Measurements from ENCODE around the gene NAA10.

NAA10 gene

DNA sequence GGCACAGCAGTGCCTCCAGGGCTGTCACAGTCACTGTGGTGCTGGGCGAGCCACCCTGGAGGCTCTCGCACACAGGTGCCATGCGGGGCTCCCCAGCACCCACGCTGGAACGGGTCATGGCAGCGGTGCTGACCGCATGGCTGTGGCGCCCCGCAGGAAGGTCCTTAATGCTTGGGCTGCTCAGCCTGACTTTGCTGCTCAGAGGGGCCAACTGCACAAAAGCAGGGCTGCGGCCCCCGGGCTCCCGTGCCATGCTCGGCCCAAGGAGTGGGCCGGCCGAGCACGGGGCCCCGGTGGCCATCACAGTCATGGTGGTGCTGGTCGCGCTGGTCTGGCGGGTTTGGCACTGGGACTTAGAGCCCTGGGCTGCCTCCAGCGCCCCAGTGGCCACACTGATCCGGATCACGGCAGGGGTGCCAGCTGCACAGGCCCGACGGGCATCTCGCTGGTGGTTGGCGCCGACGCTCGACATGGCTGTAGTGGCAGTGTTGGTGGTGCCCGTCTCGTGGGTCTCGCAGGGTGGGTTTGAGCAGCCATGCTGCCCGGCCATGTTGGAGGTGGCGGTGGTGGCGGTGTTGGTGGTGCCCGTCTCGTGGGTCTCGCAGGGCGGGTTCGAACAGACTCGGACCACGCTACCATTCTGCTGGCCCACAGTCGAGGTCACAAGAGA lies 19.9 kb upstream of the NAA10 start:
- no peak overlapping the region for H3K4me3 ChIP-seq (ENCODE audit: control insufficient read depth, low read depth, low read length)
- TF ChIP-seq, protein P1, sequence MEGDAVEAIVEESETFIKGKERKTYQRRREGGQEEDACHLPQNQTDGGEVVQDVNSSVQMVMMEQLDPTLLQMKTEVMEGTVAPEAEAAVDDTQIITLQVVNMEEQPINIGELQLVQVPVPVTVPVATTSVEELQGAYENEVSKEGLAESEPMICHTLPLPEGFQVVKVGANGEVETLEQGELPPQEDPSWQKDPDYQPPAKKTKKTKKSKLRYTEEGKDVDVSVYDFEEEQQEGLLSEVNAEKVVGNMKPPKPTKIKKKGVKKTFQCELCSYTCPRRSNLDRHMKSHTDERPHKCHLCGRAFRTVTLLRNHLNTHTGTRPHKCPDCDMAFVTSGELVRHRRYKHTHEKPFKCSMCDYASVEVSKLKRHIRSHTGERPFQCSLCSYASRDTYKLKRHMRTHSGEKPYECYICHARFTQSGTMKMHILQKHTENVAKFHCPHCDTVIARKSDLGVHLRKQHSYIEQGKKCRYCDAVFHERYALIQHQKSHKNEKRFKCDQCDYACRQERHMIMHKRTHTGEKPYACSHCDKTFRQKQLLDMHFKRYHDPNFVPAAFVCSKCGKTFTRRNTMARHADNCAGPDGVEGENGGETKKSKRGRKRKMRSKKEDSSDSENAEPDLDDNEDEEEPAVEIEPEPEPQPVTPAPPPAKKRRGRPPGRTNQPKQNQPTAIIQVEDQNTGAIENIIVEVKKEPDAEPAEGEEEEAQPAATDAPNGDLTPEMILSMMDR (conservative IDR thresholded peaks at IDR 0.05; ENCODE audit: control insufficient read depth, insufficient read depth, low read depth, low read length) = no peak
- no peak for DNase-seq (ENCODE audit: low read depth)

DNA sequence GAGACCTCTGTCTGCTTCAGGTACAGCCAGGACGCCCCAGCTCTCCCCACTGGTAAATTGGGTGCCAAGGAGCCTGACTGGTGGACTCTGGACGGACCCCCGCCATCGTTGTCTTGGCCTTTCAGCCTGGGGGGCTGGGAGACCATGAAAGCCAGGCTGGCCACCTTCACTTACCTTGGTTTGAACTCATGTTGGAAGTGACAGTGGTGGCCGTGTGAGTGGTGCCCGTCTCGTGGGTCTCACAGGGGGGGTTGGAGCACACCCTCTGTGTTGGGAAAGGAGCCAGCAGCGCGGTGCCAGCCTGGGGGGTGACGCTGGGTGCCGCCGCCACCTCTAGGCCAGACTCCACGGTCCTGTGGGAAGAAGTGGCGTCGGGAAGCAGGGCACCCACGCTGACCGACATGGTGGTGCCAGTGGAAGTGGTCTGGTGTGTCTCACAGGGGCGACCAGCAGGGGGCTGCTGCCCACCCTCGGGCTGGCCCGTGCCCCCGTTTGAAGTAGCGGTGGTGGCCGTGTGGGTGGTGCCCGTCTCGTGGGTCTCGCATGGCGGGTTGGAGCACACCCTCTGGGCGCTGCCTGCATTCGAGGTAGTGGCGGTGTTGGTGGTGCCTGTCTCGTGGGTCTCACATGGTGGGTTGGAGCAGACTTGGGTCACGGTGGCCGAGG lies 19.2 kb upstream of the NAA10 start:
- DNase-seq (ENCODE audit: low read depth) = no peak
- no peak overlapping the region for H3K4me3 ChIP-seq (ENCODE audit: control insufficient read depth, low read depth, low read length)
- TF ChIP-seq, protein P1 (conservative IDR thresholded peaks at IDR 0.05; ENCODE audit: control insufficient read depth, insufficient read depth, low read depth, low read length) = no peak

DNA sequence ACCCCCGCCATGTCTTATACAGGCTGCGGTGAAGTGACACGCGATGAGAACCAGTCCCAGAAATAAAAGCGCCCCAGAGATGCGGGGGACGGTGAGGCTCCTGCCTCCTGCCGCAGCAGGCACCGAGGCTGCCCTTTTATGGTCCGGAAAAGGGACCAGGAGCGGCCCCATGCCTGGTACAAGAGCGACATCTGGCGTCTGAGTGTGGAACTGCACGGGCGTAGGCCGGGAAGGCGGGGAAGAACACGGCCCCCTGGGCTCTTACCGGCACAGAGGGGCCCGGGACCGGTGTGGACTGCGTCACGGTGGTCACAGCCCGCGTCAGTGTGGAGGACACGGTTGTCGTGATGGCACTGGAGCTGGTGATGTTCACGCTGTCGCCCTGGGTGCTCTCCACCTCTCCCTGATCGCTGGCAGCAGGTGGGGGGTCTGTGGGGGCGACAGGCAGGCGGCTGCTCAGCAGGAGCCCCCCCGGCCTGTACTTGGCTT lies 18.5 kb upstream of the NAA10 start:
- TF ChIP-seq, protein P1 (conservative IDR thresholded peaks at IDR 0.05; ENCODE audit: control insufficient read depth, insufficient read depth, low read depth, low read length) = peak; percentile 85
- peak; percentile 60 for DNase-seq (ENCODE audit: low read depth)
- H3K4me3 ChIP-seq (ENCODE audit: control insufficient read depth, low read depth, low read length) = no peak overlapping the region

DNA sequence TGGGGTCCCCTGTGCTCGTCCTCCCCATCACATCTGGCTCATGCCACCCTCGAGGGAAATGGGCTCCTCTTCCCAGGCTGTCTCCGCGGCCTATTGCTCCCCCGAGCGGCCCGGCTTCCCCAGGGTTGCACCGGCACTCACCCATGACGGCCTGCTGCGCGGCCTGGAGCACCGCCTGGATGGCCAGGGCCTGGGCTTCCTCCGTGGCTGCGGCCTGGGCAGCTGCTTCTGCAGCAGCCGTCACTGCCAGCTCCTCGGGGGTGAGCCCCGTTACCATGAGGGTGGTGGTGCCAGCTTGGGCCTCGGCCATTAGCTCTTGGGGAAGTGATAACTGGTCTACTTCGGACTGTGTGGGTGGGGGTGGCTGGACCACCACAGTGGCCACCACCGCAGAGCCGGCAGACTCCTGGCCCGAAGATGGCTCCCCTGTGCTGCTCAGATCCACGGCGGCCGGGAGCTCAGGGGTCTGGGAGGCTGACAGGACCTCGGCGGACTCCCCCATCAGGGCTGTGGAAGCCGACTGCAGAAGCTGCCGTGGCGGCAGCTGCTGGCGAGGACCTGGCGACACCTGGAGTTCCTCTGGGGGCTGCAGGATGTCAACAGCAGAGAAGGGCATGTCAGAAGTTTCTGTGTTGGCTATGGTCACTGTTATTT lies 17.7 kb upstream of the NAA10 start:
- no peak overlapping the region for H3K4me3 ChIP-seq (ENCODE audit: control insufficient read depth, low read depth, low read length)
- DNase-seq (ENCODE audit: low read depth) = no peak
- TF ChIP-seq, protein P1 (conservative IDR thresholded peaks at IDR 0.05; ENCODE audit: control insufficient read depth, insufficient read depth, low read depth, low read length) = no peak

DNA sequence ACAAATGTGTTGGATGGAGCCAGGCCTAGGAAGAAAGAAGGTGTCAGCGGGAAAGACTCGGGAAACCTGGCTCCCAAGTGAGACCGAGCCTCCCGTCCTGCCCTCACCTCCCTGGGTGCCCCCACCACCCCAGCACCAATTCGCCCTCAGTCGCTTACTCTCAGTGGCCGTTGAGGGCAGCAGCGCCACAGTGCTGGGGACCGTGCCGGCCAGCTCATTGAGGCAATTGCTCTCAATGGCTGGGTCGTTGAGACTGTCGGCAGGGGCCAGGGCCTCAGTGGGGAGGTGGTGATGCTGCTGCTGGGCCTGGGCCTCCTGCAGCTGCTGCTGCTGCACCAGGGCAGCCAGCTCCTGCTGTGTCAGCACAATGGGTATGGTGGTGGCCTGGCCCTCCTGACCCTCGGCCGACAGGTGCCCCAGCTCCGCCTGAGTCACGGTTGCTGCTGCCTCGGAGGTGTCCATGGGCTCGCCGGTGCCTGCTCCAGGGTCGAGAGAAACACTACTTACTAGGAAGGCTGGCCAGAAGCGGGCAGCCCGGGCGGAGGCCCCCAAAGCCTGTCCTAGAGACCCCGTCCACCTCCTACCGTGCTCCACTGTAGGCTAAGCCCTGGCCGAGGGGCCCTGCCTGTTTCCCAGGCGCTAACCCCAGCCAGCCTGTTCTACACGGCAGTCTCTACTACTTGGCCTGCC lies 17.0 kb upstream of the NAA10 start:
- DNase-seq (ENCODE audit: low read depth) = no peak
- TF ChIP-seq, protein P1 (conservative IDR thresholded peaks at IDR 0.05; ENCODE audit: control insufficient read depth, insufficient read depth, low read depth, low read length) = no peak
- H3K4me3 ChIP-seq (ENCODE audit: control insufficient read depth, low read depth, low read length) = no peak overlapping the region

DNA sequence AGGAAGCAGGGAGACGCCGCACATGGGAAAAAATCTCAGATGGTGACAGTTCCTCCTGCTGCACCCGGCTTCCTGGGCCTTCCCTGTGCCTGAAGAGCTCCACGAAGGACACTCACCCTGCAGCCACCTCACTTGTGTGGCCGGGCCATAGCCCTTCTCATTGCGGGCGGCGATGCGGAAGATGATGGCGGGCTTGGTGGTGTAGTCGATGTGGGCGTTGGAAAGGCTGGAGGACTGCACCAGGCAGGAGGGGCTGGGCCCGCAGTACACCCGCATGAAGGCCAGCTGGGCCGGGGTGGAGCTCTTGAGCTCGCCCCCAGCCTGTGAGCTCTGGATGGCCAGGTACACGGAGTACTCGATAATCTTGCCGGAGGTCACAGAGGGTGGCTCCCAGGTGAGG lies 15.3 kb upstream of the NAA10 start:
- no peak for DNase-seq (ENCODE audit: low read depth)
- no peak overlapping the region for H3K4me3 ChIP-seq (ENCODE audit: control insufficient read depth, low read depth, low read length)
- TF ChIP-seq, protein P1 (conservative IDR thresholded peaks at IDR 0.05; ENCODE audit: control insufficient read depth, insufficient read depth, low read depth, low read length) = no peak
